ENCODE data around the gene IFT81.

Gene IFT81

GRCh38 chr12:110123919-110124268 lies 263 bp upstream of the IFT81 start:
- Histone ChIP-seq H3K9ac (ENCODE audit: low read length in 2 of 2) (no peak overlapping the region), H3K27me3 (ENCODE audit: control insufficient read depth in 1 of 2, insufficient read depth in 2 of 2, low read length in 2 of 2) (no peaks in the 10 kb centered on the region), H3K9me3 (ENCODE audit: control insufficient read depth in 2 of 2, low read length in 2 of 2) (no peaks in the 10 kb centered on the region), H3K4me1 (ENCODE audit: control insufficient read depth, insufficient read depth, low read length) (peaks cover 8% of the 10 kb centered on the region), H3K4me3 (ENCODE audit: low read length in 2 of 2) (peak overlapping the region; percentile 36 to 52), H3K27ac (ENCODE audit: low read length) (no peak overlapping the region), H3K36me3 (ENCODE audit: control insufficient read depth in 2 of 2, insufficient read depth in 2 of 2, low read length in 2 of 2) (peaks cover 0 to 2% of the 10 kb centered on the region in 2 donors)

DNA sequence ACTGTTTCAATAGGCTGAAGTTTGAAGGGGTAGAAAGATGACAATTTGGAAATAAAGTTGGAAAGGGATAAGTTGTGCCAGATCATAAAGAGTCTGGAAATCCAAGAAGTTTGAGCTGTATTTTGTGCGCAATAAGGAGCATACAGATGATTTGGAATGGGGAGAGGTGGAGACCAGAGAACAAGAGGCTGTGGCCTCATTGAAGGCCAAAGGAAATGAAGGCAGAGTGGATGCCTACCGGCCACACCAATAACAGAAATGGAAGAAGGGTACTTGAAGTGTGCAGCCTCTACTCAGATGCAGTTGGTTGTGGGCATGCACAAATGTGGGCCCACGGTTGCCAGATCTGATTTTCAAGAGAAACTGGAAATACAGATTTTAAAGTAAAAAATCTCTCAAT lies 2.4 kb downstream of the IFT81 start:
- Histone ChIP-seq H3K4me1 (ENCODE audit: control insufficient read depth, insufficient read depth, low read length) (peaks cover 8% of the 10 kb centered on the region), H3K36me3 (ENCODE audit: control insufficient read depth in 2 of 2, insufficient read depth in 2 of 2, low read length in 2 of 2) (peaks cover 4 to 5% of the 10 kb centered on the region in 2 donors), H3K9ac (ENCODE audit: low read length in 2 of 2) (no peak overlapping the region), H3K9me3 (ENCODE audit: control insufficient read depth in 2 of 2, low read length in 2 of 2) (no peaks in the 10 kb centered on the region), H3K27me3 (ENCODE audit: control insufficient read depth in 1 of 2, insufficient read depth in 2 of 2, low read length in 2 of 2) (no peaks in the 10 kb centered on the region), H3K27ac (ENCODE audit: low read length) (no peak overlapping the region), H3K4me3 (ENCODE audit: low read length in 2 of 2) (no peak overlapping the region)

DNA sequence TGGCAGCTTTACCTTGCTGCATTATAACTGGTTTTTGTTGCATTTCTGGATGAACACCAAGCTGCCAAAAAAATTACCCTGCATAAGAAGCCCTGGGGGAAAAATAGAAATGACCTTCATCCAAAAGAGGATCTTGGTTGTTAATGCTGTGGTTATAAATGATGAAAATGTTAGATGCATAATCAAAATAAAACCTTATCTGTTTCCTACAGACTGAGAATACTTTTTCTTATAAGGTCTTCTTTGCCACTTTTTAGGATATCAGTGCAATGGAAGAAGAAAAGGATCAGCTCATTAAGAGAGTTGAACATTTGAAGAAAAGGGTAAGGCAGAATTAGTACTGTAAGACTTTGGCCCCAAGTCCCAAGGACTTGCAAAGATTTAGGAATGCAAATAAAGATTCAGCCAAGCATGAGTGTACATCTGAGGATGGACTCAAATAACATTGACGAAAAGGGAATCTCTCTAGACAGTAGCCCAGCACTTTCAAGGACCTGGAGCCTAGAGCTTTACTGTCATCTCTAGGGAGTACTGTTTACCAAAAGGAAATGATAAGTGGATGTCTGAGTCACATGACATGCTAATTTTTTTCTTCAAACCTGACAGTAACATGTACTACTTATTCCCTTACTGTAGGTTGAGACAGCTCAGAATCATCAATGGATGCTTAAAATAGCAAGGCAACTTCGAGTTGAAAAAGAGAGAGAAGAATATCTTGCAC lies 10.7 kb downstream of the IFT81 start:
- Histone ChIP-seq H3K4me3 (ENCODE audit: low read length in 2 of 2) (no peak overlapping the region), H3K9ac (ENCODE audit: low read length in 2 of 2) (no peak overlapping the region), H3K9me3 (ENCODE audit: control insufficient read depth in 2 of 2, low read length in 2 of 2) (no peaks in the 10 kb centered on the region), H3K4me1 (ENCODE audit: control insufficient read depth, insufficient read depth, low read length) (no peaks in the 10 kb centered on the region), H3K36me3 (ENCODE audit: control insufficient read depth in 2 of 2, insufficient read depth in 2 of 2, low read length in 2 of 2) (peaks cover 4 to 13% of the 10 kb centered on the region in 2 donors), H3K27ac (ENCODE audit: low read length) (no peak overlapping the region), H3K27me3 (ENCODE audit: control insufficient read depth in 1 of 2, insufficient read depth in 2 of 2, low read length in 2 of 2) (no peaks in the 10 kb centered on the region)

DNA sequence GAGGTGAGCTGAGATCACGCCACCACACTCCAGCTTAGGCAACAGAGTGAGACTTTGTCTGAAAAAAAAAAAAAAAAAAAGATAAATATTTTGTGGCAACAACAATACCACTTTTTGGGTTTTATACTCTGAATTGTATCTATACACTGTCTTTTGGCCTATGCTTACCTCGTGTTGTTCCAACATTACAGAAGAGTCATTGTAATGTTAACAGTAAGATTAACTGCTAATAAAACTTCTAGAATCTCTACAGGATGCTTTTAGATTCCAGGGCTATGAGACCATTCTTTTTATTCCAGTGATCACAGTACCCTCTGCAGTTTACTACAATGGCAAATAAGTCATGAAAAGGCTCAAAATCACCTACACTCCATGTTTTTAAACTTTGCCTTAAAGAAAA lies 11.6 kb downstream of the IFT81 start:
- Histone ChIP-seq H3K27ac (ENCODE audit: low read length) (no peak overlapping the region), H3K9ac (ENCODE audit: low read length in 2 of 2) (no peak overlapping the region), H3K36me3 (ENCODE audit: control insufficient read depth in 2 of 2, insufficient read depth in 2 of 2, low read length in 2 of 2) (peaks cover 4 to 13% of the 10 kb centered on the region in 2 donors), H3K4me1 (ENCODE audit: control insufficient read depth, insufficient read depth, low read length) (no peaks in the 10 kb centered on the region), H3K9me3 (ENCODE audit: control insufficient read depth in 2 of 2, low read length in 2 of 2) (no peaks in the 10 kb centered on the region), H3K27me3 (ENCODE audit: control insufficient read depth in 1 of 2, insufficient read depth in 2 of 2, low read length in 2 of 2) (no peaks in the 10 kb centered on the region), H3K4me3 (ENCODE audit: low read length in 2 of 2) (no peak overlapping the region)

GRCh38 chr12:110137786-110138185 lies 13.6 kb downstream of the IFT81 start:
- Histone ChIP-seq H3K4me1 (ENCODE audit: control insufficient read depth, insufficient read depth, low read length) (no peaks in the 10 kb centered on the region), H3K9me3 (ENCODE audit: control insufficient read depth in 2 of 2, low read length in 2 of 2) (no peaks in the 10 kb centered on the region), H3K9ac (ENCODE audit: low read length in 2 of 2) (no peak overlapping the region), H3K4me3 (ENCODE audit: low read length in 2 of 2) (no peak overlapping the region), H3K27me3 (ENCODE audit: control insufficient read depth in 1 of 2, insufficient read depth in 2 of 2, low read length in 2 of 2) (no peaks in the 10 kb centered on the region), H3K27ac (ENCODE audit: low read length) (no peak overlapping the region), H3K36me3 (ENCODE audit: control insufficient read depth in 2 of 2, insufficient read depth in 2 of 2, low read length in 2 of 2) (peaks cover 0 to 13% of the 10 kb centered on the region in 2 donors)

GRCh38 chr12:110141389-110141788 lies 17.2 kb downstream of the IFT81 start:
- H3K9ac ChIP-seq (ENCODE audit: low read length in 2 of 2), result no peak overlapping the region
- no peaks in the 10 kb centered on the region for H3K9me3 ChIP-seq (ENCODE audit: control insufficient read depth in 2 of 2, low read length in 2 of 2)
- peaks cover 3 to 8% of the 10 kb centered on the region in 2 donors for H3K36me3 ChIP-seq (ENCODE audit: control insufficient read depth in 2 of 2, insufficient read depth in 2 of 2, low read length in 2 of 2)
- no peaks in the 10 kb centered on the region for H3K27me3 ChIP-seq (ENCODE audit: control insufficient read depth in 1 of 2, insufficient read depth in 2 of 2, low read length in 2 of 2)
- H3K27ac ChIP-seq (ENCODE audit: low read length), result peak overlapping the region; percentile 24
- H3K4me1 ChIP-seq (ENCODE audit: control insufficient read depth, insufficient read depth, low read length), result no peaks in the 10 kb centered on the region
- H3K4me3 ChIP-seq (ENCODE audit: low read length in 2 of 2), result no peak overlapping the region

- peaks cover 5 to 7% of the 10 kb centered on the region in 2 donors for H3K36me3 ChIP-seq (ENCODE audit: control insufficient read depth in 2 of 2, insufficient read depth in 2 of 2, low read length in 2 of 2)
These were observed 22.8 kb downstream of the IFT81 start for GRCh38 chr12:110146986-110147385.

GRCh38 chr12:110149086-110149660 lies 25.0 kb downstream of the IFT81 start:
- H3K9ac ChIP-seq (ENCODE audit: low read length in 2 of 2), result no peak overlapping the region
- H3K27me3 ChIP-seq (ENCODE audit: control insufficient read depth in 1 of 2, insufficient read depth in 2 of 2, low read length in 2 of 2), result no peaks in the 10 kb centered on the region

More at GRCh38 chr12:110146986-110147385, 22.8 kb downstream of the IFT81 start:
- Histone ChIP-seq H3K4me1 (ENCODE audit: control insufficient read depth, insufficient read depth, low read length) (no peaks in the 10 kb centered on the region), H3K9me3 (ENCODE audit: control insufficient read depth in 2 of 2, low read length in 2 of 2) (no peaks in the 10 kb centered on the region), H3K9ac (ENCODE audit: low read length in 2 of 2) (no peak overlapping the region), H3K27me3 (ENCODE audit: control insufficient read depth in 1 of 2, insufficient read depth in 2 of 2, low read length in 2 of 2) (no peaks in the 10 kb centered on the region), H3K27ac (ENCODE audit: low read length) (no peak overlapping the region), H3K4me3 (ENCODE audit: low read length in 2 of 2) (no peak overlapping the region)

DNA sequence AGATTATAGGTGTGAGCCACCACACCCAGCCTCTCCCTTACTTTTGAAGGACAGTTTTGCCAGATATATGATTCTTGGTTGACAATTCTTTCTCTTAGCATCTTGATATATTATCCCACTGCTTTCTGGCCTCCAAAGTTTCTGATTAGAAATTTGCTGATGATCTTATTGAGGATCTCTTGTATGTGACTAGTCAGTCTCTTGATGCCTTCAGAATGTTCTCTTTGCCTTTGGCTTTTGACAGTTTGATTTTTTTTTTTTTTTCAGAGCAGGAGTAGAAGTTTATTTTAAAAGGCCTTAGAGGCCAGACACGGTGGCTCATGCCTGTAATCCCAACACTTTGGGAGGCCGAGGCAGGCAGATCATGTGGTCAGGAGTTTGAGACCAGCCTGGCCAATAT lies 32.6 kb downstream of the IFT81 start:
- H3K4me3 ChIP-seq (ENCODE audit: low read length in 2 of 2), result no peak overlapping the region
- H3K27ac ChIP-seq (ENCODE audit: low read length), result no peak overlapping the region
- H3K36me3 ChIP-seq (ENCODE audit: control insufficient read depth in 2 of 2, insufficient read depth in 2 of 2, low read length in 2 of 2), result peaks cover 9 to 19% of the 10 kb centered on the region in 2 donors
- no peaks in the 10 kb centered on the region for H3K27me3 ChIP-seq (ENCODE audit: control insufficient read depth in 1 of 2, insufficient read depth in 2 of 2, low read length in 2 of 2)
- H3K9me3 ChIP-seq (ENCODE audit: control insufficient read depth in 2 of 2, low read length in 2 of 2), result no peaks in the 10 kb centered on the region
- no peak overlapping the region for H3K9ac ChIP-seq (ENCODE audit: low read length in 2 of 2)
- no peaks in the 10 kb centered on the region for H3K4me1 ChIP-seq (ENCODE audit: control insufficient read depth, insufficient read depth, low read length)

More at GRCh38 chr12:110149086-110149660, 25.0 kb downstream of the IFT81 start:
- H3K4me3 ChIP-seq (ENCODE audit: low read length in 2 of 2), result no peak overlapping the region
- H3K36me3 ChIP-seq (ENCODE audit: control insufficient read depth in 2 of 2, insufficient read depth in 2 of 2, low read length in 2 of 2), result peaks cover 14% of the 10 kb centered on the region in 2 donors
- H3K9me3 ChIP-seq (ENCODE audit: control insufficient read depth in 2 of 2, low read length in 2 of 2), result no peaks in the 10 kb centered on the region
- no peaks in the 10 kb centered on the region for H3K4me1 ChIP-seq (ENCODE audit: control insufficient read depth, insufficient read depth, low read length)
- no peak overlapping the region for H3K27ac ChIP-seq (ENCODE audit: low read length)

- H3K9me3 ChIP-seq (ENCODE audit: control insufficient read depth in 2 of 2, low read length in 2 of 2), result no peaks in the 10 kb centered on the region
- no peak overlapping the region for H3K27ac ChIP-seq (ENCODE audit: low read length)
- H3K4me1 ChIP-seq (ENCODE audit: control insufficient read depth, insufficient read depth, low read length), result no peaks in the 10 kb centered on the region
- peaks cover 5 to 17% of the 10 kb centered on the region in 2 donors for H3K36me3 ChIP-seq (ENCODE audit: control insufficient read depth in 2 of 2, insufficient read depth in 2 of 2, low read length in 2 of 2)
- H3K9ac ChIP-seq (ENCODE audit: low read length in 2 of 2), result no peak overlapping the region
- no peaks in the 10 kb centered on the region for H3K27me3 ChIP-seq (ENCODE audit: control insufficient read depth in 1 of 2, insufficient read depth in 2 of 2, low read length in 2 of 2)
- no peak overlapping the region for H3K4me3 ChIP-seq (ENCODE audit: low read length in 2 of 2)
These were observed 33.4 kb downstream of the IFT81 start for GRCh38 chr12:110157539-110157938.

DNA sequence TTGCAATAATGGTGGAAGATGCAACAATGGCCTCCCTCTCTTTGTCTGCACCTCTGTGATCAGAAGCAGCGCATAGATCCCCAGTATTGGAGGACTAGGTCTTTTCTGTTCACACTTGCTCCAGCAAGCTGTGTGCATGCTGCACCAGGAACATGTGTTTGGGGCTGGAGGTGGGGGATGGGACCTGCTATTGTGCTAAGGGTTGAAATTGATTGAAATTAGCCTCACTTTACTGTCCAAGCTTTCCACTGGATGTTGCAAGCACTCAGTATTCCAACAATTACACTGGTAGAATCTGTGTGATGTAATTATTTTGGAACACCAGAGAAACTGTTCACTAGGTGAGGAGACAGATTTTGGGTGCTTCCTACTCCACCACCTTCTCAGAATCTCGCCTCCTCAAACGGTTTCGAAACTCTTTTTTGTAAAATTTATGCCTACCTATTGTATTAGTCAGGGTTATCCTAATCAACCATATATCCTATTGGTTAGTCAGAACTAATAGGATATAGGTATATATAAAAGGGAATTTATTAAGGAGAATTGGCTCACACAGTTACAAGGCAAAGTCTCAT lies 35.6 kb downstream of the IFT81 start:
- Histone ChIP-seq H3K9me3 (ENCODE audit: control insufficient read depth in 2 of 2, low read length in 2 of 2) (no peaks in the 10 kb centered on the region), H3K27ac (ENCODE audit: low read length) (no peak overlapping the region), H3K9ac (ENCODE audit: low read length in 2 of 2) (no peak overlapping the region), H3K4me1 (ENCODE audit: control insufficient read depth, insufficient read depth, low read length) (no peaks in the 10 kb centered on the region), H3K4me3 (ENCODE audit: low read length in 2 of 2) (no peak overlapping the region), H3K36me3 (ENCODE audit: control insufficient read depth in 2 of 2, insufficient read depth in 2 of 2, low read length in 2 of 2) (peaks cover 0 to 12% of the 10 kb centered on the region in 2 donors), H3K27me3 (ENCODE audit: control insufficient read depth in 1 of 2, insufficient read depth in 2 of 2, low read length in 2 of 2) (no peaks in the 10 kb centered on the region)
